CD1c-positive myeloid dendritic cell (primary cell): ENCODE results near the gene MVB12B.

ENCODE experiments used
- DNase-seq: peaks from one replicate; pipeline ENCODE4 v3.0.0-alpha.2; 2016; ENCODE audit errors: extremely low spot score

Gene MVB12B

GRCh38 chr9:126453156-126453963 lies 126.7 kb downstream of the MVB12B start:
- no peak for DNase-seq

GRCh38 chr9:126454215-126454614 lies 127.6 kb downstream of the MVB12B start:
- DNase-seq = no peak

- no peak for DNase-seq
Observed at GRCh38 chr9:126454795-126455194, 128.2 kb downstream of the MVB12B start.

- DNase-seq = no peak
Observed at GRCh38 chr9:126456441-126457174, 130.0 kb downstream of the MVB12B start.

GRCh38 chr9:126457175-126457547 lies 130.5 kb downstream of the MVB12B start:
- no peak for DNase-seq

- no peak for DNase-seq
Observed at GRCh38 chr9:126457890-126458289, 131.3 kb downstream of the MVB12B start.

- no peak for DNase-seq
Observed at GRCh38 chr9:126459126-126459525, 132.5 kb downstream of the MVB12B start.

GRCh38 chr9:126459546-126459945 lies 132.9 kb downstream of the MVB12B start:
- DNase-seq = no peak

GRCh38 chr9:126459965-126460843 lies 133.6 kb downstream of the MVB12B start:
- no peak for DNase-seq

- DNase-seq = no peak
Observed at GRCh38 chr9:126461029-126461428, 134.4 kb downstream of the MVB12B start.

- no peak for DNase-seq
Observed at GRCh38 chr9:126461608-126462007, 135.0 kb downstream of the MVB12B start.

GRCh38 chr9:126462617-126463016 lies 136.0 kb downstream of the MVB12B start:
- DNase-seq = no peak

- DNase-seq = no peak
Observed at GRCh38 chr9:126463426-126463825, 136.8 kb downstream of the MVB12B start.

GRCh38 chr9:126464694-126465441 lies 138.2 kb downstream of the MVB12B start:
- DNase-seq = no peak

GRCh38 chr9:126465977-126466376 lies 139.3 kb downstream of the MVB12B start:
- DNase-seq = no peak

GRCh38 chr9:126468141-126468825 lies 141.7 kb downstream of the MVB12B start:
- DNase-seq = no peak

GRCh38 chr9:126470241-126470993 lies 143.8 kb downstream of the MVB12B start:
- DNase-seq = peak; percentile 29

- DNase-seq = peak; percentile 96
Observed at GRCh38 chr9:126471084-126471624, 144.5 kb downstream of the MVB12B start.

- DNase-seq = no peak
Observed at GRCh38 chr9:126472198-126472947, 145.7 kb downstream of the MVB12B start.
